CD4-positive, alpha-beta T cell treated with Interleukin-4 for 4 hours (primary cell): ENCODE results near the gene EDA.
A peak's percentile ranks its signal among the peaks of the same experiment; 100 is the strongest.

ENCODE experiments used
- DNase-seq: peaks from one replicate; pipeline ENCODE4 v3.0.0-alpha.2; 2020

The EDA gene

GRCh38 chrX:70030301-70030767, 414.4 kb downstream of the EDA start:
- peak; percentile 33 for DNase-seq

- DNase-seq = no peak
Measured at GRCh38 chrX:70032792-70033191, 416.9 kb downstream of the EDA start.

GRCh38 chrX:70033348-70034051, 417.6 kb downstream of the EDA start:
- DNase-seq = peak; percentile 1

GRCh38 chrX:70034646-70035045, 418.7 kb downstream of the EDA start:
- no peak for DNase-seq

GRCh38 chrX:70038515-70038914, 422.6 kb downstream of the EDA start:
- no peak for DNase-seq

- no peak for DNase-seq
Measured at GRCh38 chrX:70038951-70039350, 423.0 kb downstream of the EDA start.

- no peak for DNase-seq
Measured at GRCh38 chrX:70039758-70040157, 423.8 kb downstream of the EDA start.

- DNase-seq = no peak
Measured at GRCh38 chrX:70041993-70042392, 426.1 kb downstream of the EDA start.

- no peak for DNase-seq
Measured at GRCh38 chrX:70042399-70043371, 426.8 kb downstream of the EDA start.

- DNase-seq = no peak
Measured at GRCh38 chrX:70043685-70044084, 427.8 kb downstream of the EDA start.

GRCh38 chrX:70044541-70045245, 428.8 kb downstream of the EDA start:
- DNase-seq = no peak

GRCh38 chrX:70046978-70047377, 431.1 kb downstream of the EDA start:
- DNase-seq = no peak

- no peak for DNase-seq
Measured at GRCh38 chrX:70049406-70049805, 433.5 kb downstream of the EDA start.

- DNase-seq = no peak
Measured at GRCh38 chrX:70049925-70050324, 434.0 kb downstream of the EDA start, which contains the start of gene AWAT2. Gene AWAT2, minus strand, starts transcription at chrX:70049938. Its CDS starts 6 bp downstream, at chrX:70049932.

GRCh38 chrX:70052895-70053615, 437.1 kb downstream of the EDA start:
- no peak for DNase-seq

GRCh38 chrX:70054391-70054790, 438.5 kb downstream of the EDA start:
- DNase-seq = no peak

GRCh38 chrX:70062076-70062475, 446.2 kb downstream of the EDA start, which contains the start of gene OTUD6A:
Gene OTUD6A, plus strand, starts transcription at chrX:70062457. Its CDS starts 68 bp downstream, at chrX:70062525.
- no peak for DNase-seq

GRCh38 chrX:70062961-70063550, 447.1 kb downstream of the EDA start:
- no peak for DNase-seq

- no peak for DNase-seq
Measured at GRCh38 chrX:70066646-70067045, 450.7 kb downstream of the EDA start.

GRCh38 chrX:70079297-70079696, 463.4 kb downstream of the EDA start:
- DNase-seq = no peak

- DNase-seq = no peak
Measured at GRCh38 chrX:70079870-70080269, 464.0 kb downstream of the EDA start.

GRCh38 chrX:70082723-70083122, 466.8 kb downstream of the EDA start:
- DNase-seq = no peak
